Measurements from ENCODE around the gene NCKAP5.

DNA sequence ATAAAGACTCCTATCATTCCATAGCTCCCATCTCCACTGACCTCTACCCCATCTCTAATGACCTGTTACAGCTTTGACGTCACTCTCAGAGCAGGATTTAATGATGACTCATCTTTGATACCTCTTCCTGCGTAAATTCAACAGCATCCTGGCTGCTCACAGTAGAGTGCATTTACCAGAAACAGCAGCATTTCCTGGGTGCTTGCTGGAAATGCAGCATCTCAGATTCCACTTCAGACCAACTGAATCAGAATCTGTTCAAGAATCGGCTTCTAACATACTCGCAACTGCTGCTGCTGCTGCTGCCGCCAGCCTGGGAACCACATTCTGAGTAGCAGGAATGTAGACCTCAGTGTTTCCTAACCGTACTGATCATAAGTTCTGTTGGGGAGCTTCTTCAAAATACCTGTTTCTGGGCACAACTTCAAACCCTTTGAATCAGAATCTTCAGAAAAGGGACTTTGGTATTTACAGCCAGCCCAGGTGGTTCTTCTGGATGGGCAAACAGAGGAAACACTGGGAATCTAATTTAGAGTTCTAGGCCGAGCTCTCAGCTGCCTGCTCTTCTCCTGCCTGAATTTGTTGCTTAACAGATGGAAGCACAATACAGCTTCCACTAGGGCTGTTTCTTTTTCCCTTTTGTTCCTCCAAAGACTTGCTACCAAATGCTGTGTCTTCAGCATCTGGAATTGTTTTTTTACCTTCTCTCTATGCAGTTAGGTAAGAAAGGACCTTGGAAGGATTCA lies 241.4 kb downstream of the NCKAP5 start:
- TF ChIP-seq CTCF (IDR thresholded peaks at IDR 0.05 in 8 of 11, conservative IDR thresholded peaks at IDR 0.05 in 3 of 11): no peak
- no peak for TF ChIP-seq POLR2AphosphoS5 (IDR thresholded peaks at IDR 0.05)
- TF ChIP-seq POLR2A (IDR thresholded peaks at IDR 0.05): no peak

Measured in spleen (tissue), 7 donors.